DLD1 (cell line): ENCODE data around the gene FIP1L1.

Experiments used
- in situ Hi-C: cut with HindIII; loops from 2 replicates; pipeline ENCODE4 v1.10.0; 2017; ENCODE audit warnings: low sequenced_read_pairs

Gene FIP1L1

GRCh38 chr4:53498706-53499105 lies 121.3 kb downstream of the FIP1L1 start:
- in situ Hi-C loops, result no loop called here

- in situ Hi-C loops, result no loop called here
These were observed 122.3 kb downstream of the FIP1L1 start for GRCh38 chr4:53499791-53500190.

GRCh38 chr4:53500546-53500945 lies 123.1 kb downstream of the FIP1L1 start:
- in situ Hi-C loops, result no loop called here

GRCh38 chr4:53501561-53501960 lies 124.1 kb downstream of the FIP1L1 start:
- in situ Hi-C loops, result no loop called here

GRCh38 chr4:53502094-53502493 lies 124.7 kb downstream of the FIP1L1 start:
- in situ Hi-C loops, result no loop called here

- in situ Hi-C loops, result no loop called here
These were observed 128.5 kb downstream of the FIP1L1 start for GRCh38 chr4:53505947-53506346.

GRCh38 chr4:53507058-53507457 lies 129.6 kb downstream of the FIP1L1 start:
- in situ Hi-C loops, result no loop called here

GRCh38 chr4:53507671-53508286 lies 130.3 kb downstream of the FIP1L1 start:
- in situ Hi-C loops, result no loop called here

- in situ Hi-C loops, result no loop called here
These were observed 131.0 kb downstream of the FIP1L1 start for GRCh38 chr4:53508446-53508845.

- in situ Hi-C loops, result no loop called here
These were observed 132.9 kb downstream of the FIP1L1 start for GRCh38 chr4:53510321-53510720.
